Measurements from ENCODE around the gene OLFM4. TPM values are rescaled to one million over a fixed set of nuclear protein-coding genes. Genes with fewer than 3 reads are reported as not detected.

OLFM4 gene
- total RNA-seq, 1 experiment from 2014 or later, result not detected

- BruUV-seq (replicated peaks), result no TSS peak
- POLR2A ChIA-PET, result no interaction called here
- H3K27ac Mint-ChIP-seq (ENCODE audit: unreplicated experiment), result no peak overlapping the region
These were observed 20.3 kb downstream of the OLFM4 start for GRCh38 chr13:53048880-53049279.

GRCh38 chr13:53050151-53050550, 21.5 kb downstream of the OLFM4 start:
- POLR2A ChIA-PET, result no interaction called here
- intact Hi-C loops (cut with micrococcal nuclease; ENCODE audit: unreplicated experiment), result no loop called here
- DNase-seq, result no peak

More at GRCh38 chr13:53048880-53049279, 20.3 kb downstream of the OLFM4 start:
- Histone ChIP-seq H3K27me3 (replicated peaks; ENCODE audit: control insufficient read depth, insufficient read depth, low read length) (no peaks in the 10 kb centered on the region; the same call in none of the 2 replicates), H3K4me3 (ENCODE audit: low read depth, low read length) (no peak overlapping the region), H3K36me3 (ENCODE audit: control insufficient read depth, insufficient read depth, low read length) (no peaks in the 10 kb centered on the region), H3K4me1 (no peaks in the 10 kb centered on the region), H3K9me3 (no peaks in the 10 kb centered on the region)
- no peak for DNase-seq
- TF ChIP-seq CTCF (IDR thresholded peaks at IDR 0.05; ENCODE audit: insufficient read depth in 1 of 2, low read depth in 1 of 2, low read length in 1 of 2, severe bottlenecking in 1 of 2, unreplicated experiment in 1 of 2), result no peak
- H3K27me3 Mint-ChIP-seq (ENCODE audit: insufficient read depth, unreplicated experiment), result peaks cover 7% of the 10 kb centered on the region
- H3K9me3 Mint-ChIP-seq (ENCODE audit: unreplicated experiment), result no peaks in the 10 kb centered on the region
- intact Hi-C loops (cut with micrococcal nuclease; ENCODE audit: unreplicated experiment), result no loop called here
- CTCF ChIA-PET, result interaction anchor here (0.6 kb wide), 1 partner anchor 177 kb away, joined by 3 read pairs; no protein-coding TSS in a partner anchor
- H3K4me1 Mint-ChIP-seq (ENCODE audit: low read depth, unreplicated experiment), result no peaks in the 10 kb centered on the region
- H3K4me3 Mint-ChIP-seq (ENCODE audit: unreplicated experiment), result no peak overlapping the region
- no peaks in the 10 kb centered on the region for H3K36me3 Mint-ChIP-seq (ENCODE audit: insufficient read depth, unreplicated experiment)

GRCh38 chr13:53052675-53053074, 24.1 kb downstream of the OLFM4 start:
- Mint-ChIP-seq H3K4me3 (ENCODE audit: unreplicated experiment) (no peak overlapping the region), H3K9me3 (ENCODE audit: unreplicated experiment) (no peaks in the 10 kb centered on the region), H3K4me1 (ENCODE audit: low read depth, unreplicated experiment) (no peaks in the 10 kb centered on the region), H3K27ac (ENCODE audit: unreplicated experiment) (no peak overlapping the region), H3K36me3 (ENCODE audit: insufficient read depth, unreplicated experiment) (no peaks in the 10 kb centered on the region), H3K27me3 (ENCODE audit: insufficient read depth, unreplicated experiment) (peaks cover 3% of the 10 kb centered on the region)
- H3K4me1 ChIP-seq, result no peaks in the 10 kb centered on the region
- no peak overlapping the region for H3K4me3 ChIP-seq (ENCODE audit: low read depth, low read length)
- H3K9me3 ChIP-seq, result no peaks in the 10 kb centered on the region
- CTCF ChIA-PET, result no interaction called here
- no peak for TF ChIP-seq CTCF (IDR thresholded peaks at IDR 0.05; ENCODE audit: insufficient read depth in 1 of 2, low read depth in 1 of 2, low read length in 1 of 2, severe bottlenecking in 1 of 2, unreplicated experiment in 1 of 2)
- POLR2A ChIA-PET, result no interaction called here
- no peaks in the 10 kb centered on the region for H3K36me3 ChIP-seq (ENCODE audit: control insufficient read depth, insufficient read depth, low read length)
- DNase-seq, result no peak
- BruUV-seq (replicated peaks), result no TSS peak
- no peaks in the 10 kb centered on the region for H3K27me3 ChIP-seq (replicated peaks; ENCODE audit: control insufficient read depth, insufficient read depth, low read length)
- intact Hi-C loops (cut with micrococcal nuclease; ENCODE audit: unreplicated experiment), result no loop called here

More at GRCh38 chr13:53050151-53050550, 21.5 kb downstream of the OLFM4 start:
- H3K4me1 Mint-ChIP-seq (ENCODE audit: low read depth, unreplicated experiment), result no peaks in the 10 kb centered on the region
- H3K27ac Mint-ChIP-seq (ENCODE audit: unreplicated experiment), result no peak overlapping the region
- Histone ChIP-seq H3K4me3 (ENCODE audit: low read depth, low read length) (no peak overlapping the region), H3K4me1 (no peaks in the 10 kb centered on the region), H3K36me3 (ENCODE audit: control insufficient read depth, insufficient read depth, low read length) (no peaks in the 10 kb centered on the region), H3K9me3 (no peaks in the 10 kb centered on the region), H3K27me3 (replicated peaks; ENCODE audit: control insufficient read depth, insufficient read depth, low read length) (no peaks in the 10 kb centered on the region)
- peaks cover 10% of the 10 kb centered on the region for H3K27me3 Mint-ChIP-seq (ENCODE audit: insufficient read depth, unreplicated experiment)
- TF ChIP-seq CTCF (IDR thresholded peaks at IDR 0.05; ENCODE audit: insufficient read depth in 1 of 2, low read depth in 1 of 2, low read length in 1 of 2, severe bottlenecking in 1 of 2, unreplicated experiment in 1 of 2), result no peak
- H3K36me3 Mint-ChIP-seq (ENCODE audit: insufficient read depth, unreplicated experiment), result no peaks in the 10 kb centered on the region
- BruUV-seq (replicated peaks), result no TSS peak
- no peaks in the 10 kb centered on the region for H3K9me3 Mint-ChIP-seq (ENCODE audit: unreplicated experiment)
- CTCF ChIA-PET, result no interaction called here
- H3K4me3 Mint-ChIP-seq (ENCODE audit: unreplicated experiment), result no peak overlapping the region

Data from Caco-2 (cell line).